IMR-90 (cell line): ENCODE measurements around the gene NOC2L. TPM values are rescaled to one million over a fixed set of nuclear protein-coding genes. Genes with fewer than 3 reads are reported as not detected.
A peak's percentile ranks its signal among the peaks of the same experiment; 100 is the strongest.

Experiments
- ATAC-seq: fragments of 200-7000 bp; cut with Tn5 transposase; 2 replicates; pipeline ENCODE4 v1.9.1; 2020; ENCODE audit warnings: low read depth, mild to moderate bottlenecking, moderate library complexity
- BruUV-seq: library from RNA; stranded (reverse); fragments of 400-500 nt; replicated peaks from 2 replicates; lab custom pipeline; 2021; lab: Mats Ljungman, UMichigan
- CTCF ChIA-PET: fragments of 300-600 bp; formaldehyde crosslinking; extraction: SDS; loops from one replicate; lab custom pipeline; 2021; ENCODE audit warnings: antibody characterized with exemption; lab: Yijun Ruan, JAX
- POLR2A ChIA-PET: fragments of 300-600 bp; sonication (Branson Sonifier 250); formaldehyde crosslinking; loops from one replicate; lab custom pipeline; 2022; ENCODE audit warnings: antibody characterized with exemption; ENCODE audit not compliant: unreplicated experiment; lab: Charles Lee
- DNase-seq: peaks from one replicate; pipeline ENCODE4 v3.0.0; 2013
- H2AFZ ChIP-seq: replicated peaks from 2 replicates; pipeline ENCODE3; 2013; ENCODE audit warnings: low read length, mild to moderate bottlenecking; ENCODE audit not compliant: poor library complexity
- H2AK5ac ChIP-seq: 2 replicates; pipeline ENCODE4 v1.6.1; 2013; ENCODE audit warnings: low read depth, low read length, inconsistent platforms
- H2AK9ac ChIP-seq: replicated peaks from 2 replicates; pipeline ENCODE3; 2013; ENCODE audit warnings: mild to moderate bottlenecking, low read depth, low read length, moderate library complexity; ENCODE audit not compliant: poor library complexity
- H2BK120ac ChIP-seq: 2 replicates; pipeline ENCODE4 v1.6.1; 2013; ENCODE audit warnings: low read depth, low read length, inconsistent platforms
- H2BK15ac ChIP-seq: 3 replicates; pipeline ENCODE4 v1.6.1; 2013; ENCODE audit warnings: low read depth, low read length, inconsistent platforms
- H2BK20ac ChIP-seq: 2 replicates; pipeline ENCODE4 v1.6.1; 2013; ENCODE audit warnings: low read depth, mild to moderate bottlenecking, inconsistent platforms, low read length, moderate library complexity
- H2BK5ac ChIP-seq: 2 replicates; pipeline ENCODE4 v1.6.1; 2013; ENCODE audit warnings: mild to moderate bottlenecking, low read depth, low read length, inconsistent platforms; ENCODE audit not compliant: poor library complexity, severe bottlenecking
- H3K14ac ChIP-seq: replicated peaks from 2 replicates; pipeline ENCODE4 v1.6.1; 2013; ENCODE audit warnings: low read depth, low read length, inconsistent platforms
- H3K18ac ChIP-seq: 2 replicates; pipeline ENCODE4 v1.6.1; 2013; ENCODE audit warnings: low read depth, low read length, control low read depth
- H3K23ac ChIP-seq: 2 replicates; pipeline ENCODE4 v1.6.1; 2013; ENCODE audit warnings: low read depth, low read length, inconsistent platforms
- H3K27ac ChIP-seq: 2 replicates; pipeline ENCODE4 v1.5.1; 2013; ENCODE audit warnings: mild to moderate bottlenecking, control low read depth, low read length; ENCODE audit not compliant: insufficient read depth
- H3K27me3 ChIP-seq: 2 replicates; pipeline ENCODE4 v1.6.1; 2013; ENCODE audit warnings: low read length; ENCODE audit not compliant: control insufficient read depth, insufficient read depth
- H3K36me3 ChIP-seq: 2 replicates; pipeline ENCODE4 v1.6.1; 2013; ENCODE audit warnings: low read length, mixed read lengths; ENCODE audit not compliant: control insufficient read depth, insufficient read depth
- H3K4ac ChIP-seq: 2 replicates; pipeline ENCODE4 v1.6.1; 2013; ENCODE audit warnings: low read depth, low read length, inconsistent platforms
- H3K4me1 ChIP-seq: 2 replicates; pipeline ENCODE4 v1.6.1; 2013; ENCODE audit warnings: low read length, mixed read lengths; ENCODE audit not compliant: control insufficient read depth, insufficient read depth
- H3K4me2 ChIP-seq: 2 replicates; pipeline ENCODE4 v1.6.1; 2013; ENCODE audit warnings: low read depth, mild to moderate bottlenecking, control low read depth, low read length, moderate library complexity
- H3K4me3 ChIP-seq: 2 replicates; pipeline ENCODE4 v1.5.1; 2013; ENCODE audit warnings: low read depth, mild to moderate bottlenecking, control low read depth, low read length, moderate library complexity; ENCODE audit not compliant: insufficient read depth
- H3K56ac ChIP-seq: 2 replicates; pipeline ENCODE4 v1.6.1; 2013; ENCODE audit warnings: low read length, inconsistent platforms; ENCODE audit not compliant: insufficient read depth; ENCODE audit errors: extremely low read depth
- H3K79me1 ChIP-seq, 2 experiments: 2 replicates each; pipeline ENCODE4 v1.6.1; 2013; ENCODE audit warnings: low read length in 2 of 2, inconsistent platforms in 1 of 2, low read depth in 1 of 2
- H3K9ac ChIP-seq: 2 replicates; pipeline ENCODE4 v1.6.1; 2013; ENCODE audit warnings: low read depth, low read length, control low read depth
- H3K9me1 ChIP-seq: 2 replicates; pipeline ENCODE4 v1.6.1; 2013; ENCODE audit warnings: low read length, inconsistent platforms; ENCODE audit not compliant: insufficient read depth
- H3K9me3 ChIP-seq: 2 replicates; pipeline ENCODE4 v1.6.1; 2013; ENCODE audit warnings: low read length; ENCODE audit not compliant: control insufficient read depth, insufficient read depth
- H4K20me1 ChIP-seq: 2 replicates; pipeline ENCODE4 v1.6.1; 2013; ENCODE audit warnings: low read length, inconsistent platforms; ENCODE audit not compliant: insufficient read depth
- H4K5ac ChIP-seq: 2 replicates; pipeline ENCODE4 v1.6.1; 2013; ENCODE audit warnings: mild to moderate bottlenecking, low read depth, low read length, control low read depth
- H4K8ac ChIP-seq, 2 experiments: 2 replicates each; pipeline ENCODE4 v1.6.1; 2013; ENCODE audit warnings: low read depth in 2 of 2, low read length in 2 of 2, control low read depth in 1 of 2, inconsistent platforms in 1 of 2
- H4K91ac ChIP-seq: 2 replicates; pipeline ENCODE4 v1.6.1; 2013; ENCODE audit warnings: low read depth, low read length, inconsistent platforms; ENCODE audit not compliant: insufficient read depth
- BHLHE40 ChIP-seq: fragments of 150-350 bp; IDR thresholded peaks from 2 replicates; pipeline ENCODE4 v1.6.1; 2016; ENCODE audit warnings: mild to moderate bottlenecking, low read depth, low read length
- CEBPB ChIP-seq: IDR thresholded peaks from 2 replicates; pipeline ENCODE4 v1.6.1; 2012; ENCODE audit warnings: low read depth, low read length, improper control_type of control experiment
- CHD1 ChIP-seq: IDR thresholded peaks from 2 replicates; pipeline ENCODE4 v1.6.1; 2012; ENCODE audit warnings: low read depth, low read length, improper control_type of control experiment
- FOS ChIP-seq: fragments of 150-350 bp; IDR thresholded peaks from 2 replicates; pipeline ENCODE4 v1.6.1; 2016; ENCODE audit warnings: low read depth, low read length
- MAFK ChIP-seq: IDR thresholded peaks from 2 replicates; pipeline ENCODE4 v1.6.1; 2012; ENCODE audit warnings: low read depth, low read length, improper control_type of control experiment
- MAZ ChIP-seq: IDR thresholded peaks from 2 replicates; pipeline ENCODE4 v1.6.1; 2012; ENCODE audit warnings: low read depth, mild to moderate bottlenecking, low read length, improper control_type of control experiment, moderate library complexity, borderline replicate concordance
- MXI1 ChIP-seq: IDR thresholded peaks from 2 replicates; pipeline ENCODE4 v1.6.1; 2012; ENCODE audit warnings: low read depth, mild to moderate bottlenecking, low read length, moderate library complexity, borderline replicate concordance
- NFE2L2 ChIP-seq: fragments of 150-350 bp; IDR thresholded peaks from 2 replicates; pipeline ENCODE4 v1.6.1; 2016; ENCODE audit warnings: low read depth, mild to moderate bottlenecking, low read length
- POLR2A ChIP-seq: IDR thresholded peaks from 2 replicates; pipeline ENCODE4 v1.6.1; 2012; ENCODE audit warnings: mild to moderate bottlenecking, low read depth, low read length
- RAD21 ChIP-seq: IDR thresholded peaks from 2 replicates; pipeline ENCODE4 v1.6.1; 2012; ENCODE audit warnings: low read length, improper control_type of control experiment
- RCOR1 ChIP-seq: IDR thresholded peaks from 2 replicates; pipeline ENCODE4 v1.6.1; 2012; ENCODE audit warnings: mild to moderate bottlenecking, low read length, improper control_type of control experiment; ENCODE audit not compliant: insufficient replicate concordance
- RFX5 ChIP-seq: IDR thresholded peaks from 2 replicates; pipeline ENCODE4 v1.8.0; 2012; ENCODE audit warnings: low read depth, mild to moderate bottlenecking, low read length, moderate library complexity
- SMC3 ChIP-seq: fragments of 150-350 bp; IDR thresholded peaks from 2 replicates; pipeline ENCODE4 v1.6.1; 2016; ENCODE audit warnings: low read depth, mild to moderate bottlenecking, antibody characterized with exemption, low read length, moderate library complexity
- WGBS, 2 experiments: methylation state at CpG; one replicate each; pipeline versions ENCODE4 v1.1.5 to v1.1.7; 2013; ENCODE audit warnings: missing lambda C conversion rate in 2 of 2; ENCODE audit not compliant: insufficient read length in 1 of 2; ENCODE audit errors: extremely low coverage in 2 of 2; 5-methylcytosine and 5-hydroxymethylcytosine counted together
- dilution Hi-C: fragments of 300-500 bp; cut with HindIII; formaldehyde crosslinking; loops from one replicate; pipeline ENCODE4 v1.14.3; 2018; ENCODE audit warnings: low sequenced_read_pairs; ENCODE audit not compliant: unreplicated experiment
- in situ Hi-C: fragments of 300-500 bp; cut with MboI; formaldehyde crosslinking; loops from 3 replicates; pipeline ENCODE4 v1.14.3; 2019; ENCODE audit warnings: low sequenced_read_pairs, inconsistent platforms, mixed read lengths
- intact Hi-C: fragments of 100-400 bp; cut with micrococcal nuclease; formaldehyde crosslinking; loops from 2 replicates; pipeline ENCODE4 v1.10.0; 2022
- polyA plus RNA-seq, 3 experiments: library from polyadenylated mRNA; depleted of rRNA; stranded (reverse); fragments of >200 nt; gene quantifications; 2 replicates each; pipeline ENCODE4 v1.2.3, GENCODE V29; 2012; ENCODE audit warnings: low replicate concordance in 1 of 3
- total RNA-seq: library from RNA; depleted of rRNA; stranded (reverse); fragments of >200 nt; gene quantifications from 2 replicates; pipeline ENCODE4 v1.2.3, GENCODE V29; 2012
- TF ChIP-seq, protein P1 (sequence below): conservative IDR thresholded peaks from 2 replicates; pipeline ENCODE4 v1.5.1; 2012; ENCODE audit warnings: mild to moderate bottlenecking, low read depth, low read length, improper control_type of control experiment
- TF ChIP-seq, protein P2 (sequence below): fragments of 150-350 bp; IDR thresholded peaks from 2 replicates; pipeline ENCODE4 v1.6.1; 2017; ENCODE audit warnings: mild to moderate bottlenecking, antibody characterized with exemption, low read length, low read depth
- TF ChIP-seq, protein P3 (sequence below): fragments of 150-350 bp; IDR thresholded peaks from 2 replicates; pipeline ENCODE4 v1.6.1; 2016; ENCODE audit warnings: low read depth, mild to moderate bottlenecking, low read length, moderate library complexity, borderline replicate concordance

Gene NOC2L
- total and polyA plus RNA-seq, 2 of the 4 experiments (the other 2 are of a cell fraction): 74.2 to 106 TPM

DNA sequence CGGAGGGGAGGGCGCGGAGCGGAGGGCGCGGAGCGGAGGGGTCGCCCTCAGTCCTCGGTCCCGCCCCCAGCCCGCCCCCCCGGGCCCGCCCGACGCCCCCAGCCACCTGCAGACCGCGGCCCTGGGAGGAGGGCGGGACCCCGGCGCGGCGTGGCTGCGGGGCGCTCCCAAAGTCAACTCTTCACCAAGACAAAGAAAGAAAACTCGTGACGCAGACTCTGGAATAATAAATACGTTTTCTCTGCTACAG, 39.6 kb upstream of the NOC2L start:
- Histone ChIP-seq H2AK9ac (peak overlapping the region; percentile 90), H4K5ac (no peak overlapping the region), H2AFZ (peak overlapping the region; percentile 89), H2BK120ac (no peak overlapping the region), H3K9me3 (no peaks in the 10 kb centered on the region), H2BK15ac (no peak overlapping the region), H3K14ac (peak overlapping the region; percentile 63; the same call in 1 of the 2 replicates), H3K56ac (no peak overlapping the region), H3K23ac (no peak overlapping the region), H3K27me3 (no peaks in the 10 kb centered on the region), H3K4me3 (peak overlapping the region; percentile 59), H3K9ac (peak overlapping the region; percentile 68), H2BK20ac (no peak overlapping the region), H3K36me3 (no peaks in the 10 kb centered on the region), H3K4me2 (peak overlapping the region; percentile 79), H4K20me1 (peaks cover 9% of the 10 kb centered on the region; the same call in 1 of the 2 replicates), H4K8ac (peak overlapping the region in 1 of 2 experiments; percentile 47; a peak in 1 of 4 replicates), H2BK5ac (no peak overlapping the region), H3K27ac (peak overlapping the region; percentile 25; the same call in 1 of the 2 replicates), H3K4ac (peak overlapping the region; percentile 43; the same call in 1 of the 2 replicates), H3K18ac (0 out of 2 replicates have a peak overlapping the region, but pooled peaks have one; percentile 32), H2AK5ac (no peak overlapping the region), H4K91ac (no peak overlapping the region), H3K4me1 (peaks cover 4% of the 10 kb centered on the region; the same call in 1 of the 2 replicates), H3K79me1 (peaks cover 9 to 35% of the 10 kb centered on the region in 2 experiments; a peak in 3 of 4 replicates), H3K9me1 (no peaks in the 10 kb centered on the region)
- POLR2A ChIA-PET: no interaction called here
- CTCF ChIA-PET: interaction anchor here (0.8 kb wide), 1 partner anchor 14 kb away, joined by 4 read pairs; no protein-coding TSS in a partner anchor
- intact Hi-C loops: no loop called here
- BruUV-seq: no TSS peak
- no peak for ATAC-seq
- TF ChIP-seq RAD21 (no peak), SMC3 (no peak), CHD1 (no peak), RCOR1 (no peak), MXI1 (no peak), RFX5 (no peak), MAZ (no peak), FOS (no peak), POLR2A (no peak; the same call in 1 of the 2 replicates), CEBPB (no peak), NFE2L2 (no peak), MAFK (no peak), BHLHE40 (no peak)
- TF ChIP-seq, protein P1, sequence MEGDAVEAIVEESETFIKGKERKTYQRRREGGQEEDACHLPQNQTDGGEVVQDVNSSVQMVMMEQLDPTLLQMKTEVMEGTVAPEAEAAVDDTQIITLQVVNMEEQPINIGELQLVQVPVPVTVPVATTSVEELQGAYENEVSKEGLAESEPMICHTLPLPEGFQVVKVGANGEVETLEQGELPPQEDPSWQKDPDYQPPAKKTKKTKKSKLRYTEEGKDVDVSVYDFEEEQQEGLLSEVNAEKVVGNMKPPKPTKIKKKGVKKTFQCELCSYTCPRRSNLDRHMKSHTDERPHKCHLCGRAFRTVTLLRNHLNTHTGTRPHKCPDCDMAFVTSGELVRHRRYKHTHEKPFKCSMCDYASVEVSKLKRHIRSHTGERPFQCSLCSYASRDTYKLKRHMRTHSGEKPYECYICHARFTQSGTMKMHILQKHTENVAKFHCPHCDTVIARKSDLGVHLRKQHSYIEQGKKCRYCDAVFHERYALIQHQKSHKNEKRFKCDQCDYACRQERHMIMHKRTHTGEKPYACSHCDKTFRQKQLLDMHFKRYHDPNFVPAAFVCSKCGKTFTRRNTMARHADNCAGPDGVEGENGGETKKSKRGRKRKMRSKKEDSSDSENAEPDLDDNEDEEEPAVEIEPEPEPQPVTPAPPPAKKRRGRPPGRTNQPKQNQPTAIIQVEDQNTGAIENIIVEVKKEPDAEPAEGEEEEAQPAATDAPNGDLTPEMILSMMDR: no peak
- TF ChIP-seq, protein P2, sequence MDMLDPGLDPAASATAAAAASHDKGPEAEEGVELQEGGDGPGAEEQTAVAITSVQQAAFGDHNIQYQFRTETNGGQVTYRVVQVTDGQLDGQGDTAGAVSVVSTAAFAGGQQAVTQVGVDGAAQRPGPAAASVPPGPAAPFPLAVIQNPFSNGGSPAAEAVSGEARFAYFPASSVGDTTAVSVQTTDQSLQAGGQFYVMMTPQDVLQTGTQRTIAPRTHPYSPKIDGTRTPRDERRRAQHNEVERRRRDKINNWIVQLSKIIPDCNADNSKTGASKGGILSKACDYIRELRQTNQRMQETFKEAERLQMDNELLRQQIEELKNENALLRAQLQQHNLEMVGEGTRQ: no peak
- TF ChIP-seq, protein P3, sequence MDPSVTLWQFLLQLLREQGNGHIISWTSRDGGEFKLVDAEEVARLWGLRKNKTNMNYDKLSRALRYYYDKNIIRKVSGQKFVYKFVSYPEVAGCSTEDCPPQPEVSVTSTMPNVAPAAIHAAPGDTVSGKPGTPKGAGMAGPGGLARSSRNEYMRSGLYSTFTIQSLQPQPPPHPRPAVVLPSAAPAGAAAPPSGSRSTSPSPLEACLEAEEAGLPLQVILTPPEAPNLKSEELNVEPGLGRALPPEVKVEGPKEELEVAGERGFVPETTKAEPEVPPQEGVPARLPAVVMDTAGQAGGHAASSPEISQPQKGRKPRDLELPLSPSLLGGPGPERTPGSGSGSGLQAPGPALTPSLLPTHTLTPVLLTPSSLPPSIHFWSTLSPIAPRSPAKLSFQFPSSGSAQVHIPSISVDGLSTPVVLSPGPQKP: no peak
- dilution Hi-C loops: no loop called here
- no CpG with 5 or more reads among the region's 27 CpGs for WGBS, 2 experiments
- in situ Hi-C loops: no loop called here
- DNase-seq: peak; percentile 41
